ENCODE results near the gene PRMT1. TPM values are rescaled to one million over a fixed set of nuclear protein-coding genes. Genes with fewer than 3 reads are reported as not detected.

The PRMT1 gene
- total RNA-seq, 1 donor from 2014 or later: 372 TPM

DNA sequence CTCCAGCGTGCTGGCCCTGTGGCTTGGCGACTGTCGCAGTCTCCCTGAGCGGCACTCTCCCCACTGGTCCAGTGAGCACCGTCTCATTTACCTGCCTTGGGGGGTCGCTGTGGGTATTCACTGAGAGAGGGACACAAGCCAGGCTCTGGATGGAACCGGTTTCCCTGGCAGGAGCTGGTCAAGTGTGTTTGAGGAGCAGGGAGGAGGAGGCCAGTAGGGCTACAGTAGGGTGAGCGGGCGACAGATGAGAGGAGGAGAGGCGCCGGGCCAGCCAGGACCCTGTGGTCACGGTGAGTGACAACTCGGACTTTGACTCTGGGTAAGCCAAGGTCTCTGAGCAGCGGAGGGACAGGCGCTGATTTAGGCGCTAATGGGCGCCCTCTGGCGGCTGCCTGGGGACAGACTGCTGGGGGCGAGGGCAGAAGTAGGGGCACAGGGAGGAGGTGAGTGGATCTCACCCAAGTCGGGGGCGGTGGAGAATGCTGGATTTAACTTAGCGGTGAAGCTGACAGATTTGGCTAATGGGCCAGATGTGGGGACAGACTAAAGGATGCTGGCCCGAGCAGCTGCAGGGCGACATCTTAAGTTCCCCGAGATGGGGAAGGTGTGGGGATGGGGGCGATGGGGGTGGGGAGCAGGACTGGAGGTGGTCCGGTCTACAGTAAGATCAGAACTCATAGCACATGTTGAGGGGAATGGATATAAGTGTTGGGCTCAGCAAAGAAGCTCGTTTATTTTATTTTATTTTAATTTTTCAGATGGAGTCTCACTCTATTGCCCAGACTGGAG, 4.7 kb upstream of the PRMT1 start:
- TF ChIP-seq CTCF (IDR thresholded peaks at IDR 0.05): peak; percentile 27
- intact Hi-C loops (cut with micrococcal nuclease): loop anchor here (10.0 kb wide), 1 partner anchor 678 kb away; the partner anchor contains the start of genes GYS1 and RUVBL2
- Mint-ChIP-seq H3K27ac (peak overlapping the region; percentile 70), H3K4me1 (peaks cover 41% of the 10 kb centered on the region), H3K9me3 (no peaks in the 10 kb centered on the region), H3K4me3 (peak overlapping the region; percentile 52), H3K27me3 (no peaks in the 10 kb centered on the region), H3K36me3 (ENCODE audit: low read depth) (peaks cover 15% of the 10 kb centered on the region)
- DNase-seq (peak; percentile 70), ATAC-seq (ENCODE audit: low read depth) (no peak)
- CTCF ChIA-PET: interaction anchor here (0.9 to 2.2 kb wide), 5 partner anchors 8 to 166 kb away, joined by 3 to 13 read pairs (median 4); no protein-coding TSS in a partner anchor
- POLR2A ChIA-PET: interaction anchor here (0.6 to 1.8 kb wide), 5 partner anchors 29 to 117 kb away, joined by 3 to 6 read pairs (median 4); partner anchors contain the start of gene SCAF1

DNA sequence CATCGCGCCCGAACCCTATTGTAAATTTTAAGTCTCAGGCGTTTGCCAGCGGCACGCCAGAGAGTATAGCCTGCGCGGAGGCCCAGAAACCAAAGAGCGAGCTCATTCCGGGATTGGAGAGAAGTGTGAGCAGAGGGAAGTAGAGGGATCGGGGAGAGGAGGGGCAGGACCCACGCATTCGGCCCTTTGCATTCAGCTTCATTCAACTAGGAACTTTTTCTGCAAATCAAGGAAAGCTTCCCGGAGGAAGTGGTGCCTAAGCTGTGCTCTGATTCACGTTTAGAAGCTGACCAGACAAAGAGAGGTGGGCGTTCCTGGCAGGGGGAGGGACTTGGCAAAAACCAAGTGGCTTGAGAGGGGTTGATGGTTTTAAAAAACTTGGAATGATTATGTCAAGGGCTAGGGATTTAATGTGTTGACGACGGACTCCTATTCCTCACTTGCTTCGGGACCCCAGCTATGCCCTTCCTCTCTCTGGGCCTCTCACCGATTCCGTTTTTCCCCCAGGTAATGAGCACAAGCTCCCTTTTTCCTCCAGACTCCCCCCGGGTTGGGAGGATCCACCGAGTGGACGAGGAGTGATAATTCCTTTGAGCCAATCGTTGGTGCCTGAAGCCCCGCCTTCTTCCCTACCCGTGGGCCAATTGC, 811 bp upstream of the PRMT1 start:
- peaks cover 25% of the 10 kb centered on the region for H3K36me3 Mint-ChIP-seq (ENCODE audit: low read depth)
- no peaks in the 10 kb centered on the region for H3K27me3 Mint-ChIP-seq
- TF ChIP-seq CTCF (IDR thresholded peaks at IDR 0.05): no peak
- peak overlapping the region; percentile 99 for H3K4me3 Mint-ChIP-seq
- peak; percentile 9 for ATAC-seq (ENCODE audit: low read depth)
- peak; percentile 39 for DNase-seq
- H3K9me3 Mint-ChIP-seq: no peaks in the 10 kb centered on the region
- H3K4me1 Mint-ChIP-seq: peaks cover 70% of the 10 kb centered on the region
- ChIA-PET POLR2A (interaction anchor here (0.5 to 6.4 kb wide), 28 partner anchors 12 to 1351 kb away, joined by 3 to 97 read pairs (median 6); partner anchors contain the start of genes AKT1S1, ALDH16A1, AP2A1 and ATF5), CTCF (interaction anchor here (1.0 to 4.7 kb wide), 5 partner anchors 12 to 170 kb away, joined by 4 to 25 read pairs (median 8); partner anchors contain the start of gene RRAS)
- H3K27ac Mint-ChIP-seq: peak overlapping the region; percentile 99
- intact Hi-C loops (cut with micrococcal nuclease): loop anchor here (1.0 to 10.0 kb wide), 9 partner anchors 141 to 1039 kb away; partner anchors contain the start of genes AKT1S1, ALDH16A1, DBP and GYS1

DNA sequence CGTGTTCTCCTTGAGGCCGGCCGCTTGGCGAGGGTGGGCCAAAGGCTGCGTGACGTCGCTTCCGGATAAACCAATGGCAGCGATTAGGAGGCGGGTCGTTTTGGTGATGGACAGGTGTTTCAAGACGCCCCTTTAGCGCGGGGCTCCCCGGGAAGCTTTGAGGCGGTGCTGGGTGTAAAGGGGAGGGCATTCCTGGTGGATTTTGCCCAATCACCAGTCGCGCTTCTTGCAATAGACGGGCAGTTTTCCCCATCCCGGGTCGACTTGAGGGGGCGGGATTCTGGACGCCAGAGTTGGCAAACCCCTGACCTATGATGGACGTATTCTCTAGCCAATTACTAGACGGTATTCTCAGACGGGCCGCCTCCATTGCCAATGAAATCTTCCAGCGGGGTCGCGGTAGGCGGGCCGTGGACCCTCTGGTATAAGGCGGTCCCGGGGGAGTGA, 264 bp upstream of the PRMT1 start:
- intact Hi-C loops (cut with micrococcal nuclease): loop anchor here (1.0 to 10.0 kb wide), 13 partner anchors 12 to 1040 kb away; partner anchors contain the start of genes AKT1S1, ALDH16A1, BCL2L12 and DBP
- Mint-ChIP-seq H3K36me3 (ENCODE audit: low read depth) (peaks cover 26% of the 10 kb centered on the region), H3K4me1 (peaks cover 70% of the 10 kb centered on the region), H3K4me3 (peak overlapping the region; percentile 99), H3K9me3 (no peaks in the 10 kb centered on the region), H3K27me3 (no peaks in the 10 kb centered on the region), H3K27ac (peak overlapping the region; percentile 99)
- TF ChIP-seq CTCF (IDR thresholded peaks at IDR 0.05): no peak
- ChIA-PET POLR2A (interaction anchor here (0.5 to 6.4 kb wide), 30 partner anchors 12 to 1352 kb away, joined by 3 to 97 read pairs (median 4); partner anchors contain the start of genes AKT1S1, ALDH16A1, AP2A1 and ATF5), CTCF (interaction anchor here (1.0 to 4.7 kb wide), 5 partner anchors 13 to 170 kb away, joined by 4 to 25 read pairs (median 8); partner anchors contain the start of gene RRAS)
- peak; percentile 93 for DNase-seq
- peak; percentile 67 for ATAC-seq (ENCODE audit: low read depth)

DNA sequence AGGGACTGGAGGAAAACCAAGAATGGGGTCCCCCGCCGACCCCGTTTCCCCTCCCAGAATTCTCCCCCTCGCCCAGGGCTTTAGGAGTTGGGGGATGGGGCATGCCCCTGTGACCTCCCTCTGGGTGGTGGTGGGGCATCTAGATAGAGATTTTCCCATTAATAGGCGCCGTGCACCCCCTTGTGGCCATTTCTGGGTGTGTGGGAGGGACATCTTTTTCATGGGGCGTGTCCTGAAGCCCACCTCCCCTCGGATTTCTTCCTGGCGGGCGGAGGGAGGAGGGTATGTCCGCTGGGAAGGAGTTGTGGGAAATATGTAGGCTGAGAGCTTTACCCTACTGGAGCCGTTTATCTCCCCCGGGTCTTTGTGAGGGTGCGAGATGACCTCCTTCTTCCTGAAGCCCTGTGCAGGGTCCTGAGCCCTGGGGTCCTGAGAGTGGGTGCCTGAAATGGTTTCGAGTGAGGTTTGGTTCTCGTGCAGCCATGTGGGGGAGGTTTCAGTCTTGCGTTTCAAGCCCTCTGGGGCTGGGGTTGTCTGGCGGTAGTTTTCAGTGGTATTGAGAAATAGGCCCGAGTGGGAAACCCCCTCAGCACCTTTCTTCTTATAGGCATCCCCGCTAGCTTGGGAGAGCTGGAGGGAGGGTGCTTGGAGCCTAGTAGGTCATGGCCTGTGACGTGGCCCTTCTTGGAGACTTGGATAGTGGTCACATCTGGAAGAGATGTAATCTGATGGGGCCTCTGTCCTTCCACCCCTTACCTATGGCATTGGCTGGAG, 1.0 kb downstream of the PRMT1 start:
- peak overlapping the region; percentile 96 for H3K27ac Mint-ChIP-seq
- H3K9me3 Mint-ChIP-seq: no peaks in the 10 kb centered on the region
- intact Hi-C loops (cut with micrococcal nuclease): loop anchor here (1.0 to 10.0 kb wide), 13 partner anchors 13 to 1041 kb away; partner anchors contain the start of genes ATF5, BCL2L12, DBP and FLT3LG
- peak; percentile 12 for ATAC-seq (ENCODE audit: low read depth)
- peak overlapping the region; percentile 99 for H3K4me3 Mint-ChIP-seq
- H3K27me3 Mint-ChIP-seq: no peaks in the 10 kb centered on the region
- ChIA-PET POLR2A (interaction anchor here (0.6 to 6.4 kb wide), 18 partner anchors 8 to 684 kb away, joined by 3 to 97 read pairs (median 6); partner anchors contain the start of genes ALDH16A1, AP2A1, BCL2L12 and GYS1), CTCF (interaction anchor here (0.7 to 4.7 kb wide), 5 partner anchors 12 to 453 kb away, joined by 4 to 25 read pairs (median 7); partner anchors contain the start of genes BCL2L12 and IRF3)
- H3K4me1 Mint-ChIP-seq: peaks cover 60% of the 10 kb centered on the region
- H3K36me3 Mint-ChIP-seq (ENCODE audit: low read depth): peaks cover 34% of the 10 kb centered on the region
- no peak for TF ChIP-seq CTCF (IDR thresholded peaks at IDR 0.05)
- DNase-seq: peak; percentile 70

Data from activated B cell treated with CpG ODN at 0.5 μM for 24 hours (primary cell).